SIG-M5 treated with dmso at 0.1 percent for 504 hours (cell line): Measurements from ENCODE around the gene SMDT1.
"Not testable (repeated sequence)": the region's sequence is repeated elsewhere in the genome, so short reads cannot be mapped to it uniquely, and the experiment has no call there.

ENCODE experiments used
- DNase-seq: peaks from one replicate; lab custom pipeline; 2025; ENCODE audit not compliant: unreplicated experiment; lab: John Stamatoyannopoulos, UW

The SMDT1 gene

GRCh38 chr22:42070517-42071422 lies 8.7 kb upstream of the SMDT1 start, which contains the start of gene NAGA:
Gene NAGA, minus strand, starts transcription at chr22:42070812. Its CDS starts 515 bp downstream, at chr22:42070297.
- peak; percentile 93 for DNase-seq

- not testable (repeated sequence) for DNase-seq
These were observed 8.0 kb upstream of the SMDT1 start for GRCh38 chr22:42071508-42071907.

DNA sequence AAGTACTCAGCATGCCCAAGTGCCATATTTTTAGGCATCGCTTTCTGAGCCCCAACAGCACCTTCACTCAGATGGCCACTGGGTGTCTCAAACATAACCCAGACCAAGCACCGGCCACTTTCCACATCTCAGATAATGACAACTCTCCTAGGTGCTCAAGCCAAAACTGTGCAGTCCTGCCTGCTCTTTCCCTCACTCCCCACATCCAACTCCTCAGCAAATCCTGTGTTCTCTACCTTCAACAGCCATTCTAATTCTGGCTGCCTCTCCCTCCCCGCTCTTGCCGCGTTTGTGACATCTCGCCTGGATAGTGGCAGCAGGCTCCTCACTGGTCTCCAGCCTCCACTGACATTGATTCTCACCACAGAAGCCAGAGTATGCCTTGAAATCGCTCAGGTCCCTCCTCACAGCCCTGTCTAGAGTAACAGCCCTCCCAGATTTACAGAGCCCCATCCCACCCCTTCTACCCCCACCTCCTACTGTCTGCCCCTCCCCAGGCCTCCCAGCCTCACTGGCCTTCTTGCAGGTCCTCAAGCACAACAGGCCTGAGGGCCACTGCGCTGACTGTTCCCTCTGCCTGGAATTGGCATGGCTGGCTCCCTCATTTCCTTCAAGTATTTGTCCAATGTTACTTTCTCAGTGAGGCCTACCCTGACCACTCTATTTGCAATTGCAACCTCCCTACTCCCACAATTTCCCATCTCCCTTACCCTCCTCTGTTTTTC lies 6.7 kb upstream of the SMDT1 start:
- DNase-seq: no peak

- no peak for DNase-seq
These were observed 5.9 kb upstream of the SMDT1 start for GRCh38 chr22:42073621-42074041.

- no peak for DNase-seq
These were observed 5.2 kb upstream of the SMDT1 start, which contains the start of gene PHETA2 for GRCh38 chr22:42074132-42074811. Gene PHETA2, plus strand, starts transcription at chr22:42074248. Its CDS starts 3,046 bp downstream, at chr22:42077294.

- DNase-seq: no peak
These were observed 4.4 kb upstream of the SMDT1 start for GRCh38 chr22:42074846-42075676.

GRCh38 chr22:42076764-42077485 lies 2.6 kb upstream of the SMDT1 start:
- DNase-seq: no peak

DNA sequence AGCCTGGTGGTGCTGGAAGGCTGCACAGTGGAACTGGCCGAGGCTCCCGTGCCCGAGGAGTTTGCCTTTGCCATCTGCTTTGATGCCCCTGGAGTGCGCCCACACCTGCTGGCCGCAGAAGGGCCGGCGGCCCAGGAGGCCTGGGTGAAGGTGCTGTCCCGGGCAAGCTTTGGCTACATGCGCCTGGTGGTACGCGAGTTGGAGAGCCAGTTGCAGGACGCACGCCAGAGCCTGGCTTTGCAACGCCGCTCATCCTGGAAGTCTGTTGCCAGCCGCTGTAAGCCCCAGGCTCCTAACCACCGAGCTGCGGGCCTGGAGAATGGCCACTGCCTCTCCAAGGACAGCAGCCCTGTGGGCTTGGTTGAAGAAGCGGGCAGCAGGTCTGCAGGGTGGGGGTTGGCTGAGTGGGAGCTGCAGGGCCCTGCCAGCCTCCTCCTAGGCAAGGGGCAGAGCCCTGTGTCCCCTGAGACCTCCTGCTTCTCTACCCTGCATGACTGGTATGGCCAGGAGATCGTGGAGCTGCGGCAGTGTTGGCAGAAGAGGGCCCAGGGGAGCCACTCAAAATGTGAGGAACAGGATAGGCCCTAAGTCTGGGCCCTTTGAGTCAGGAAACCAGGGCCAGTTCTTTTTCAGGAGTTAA lies 1.9 kb upstream of the SMDT1 start:
- no peak for DNase-seq

GRCh38 chr22:42078469-42079318 lies 806 bp upstream of the SMDT1 start:
- no peak for DNase-seq

GRCh38 chr22:42080287-42080686 lies 787 bp downstream of the SMDT1 start:
- DNase-seq: no peak

- DNase-seq: no peak
These were observed 3.6 kb downstream of the SMDT1 start for GRCh38 chr22:42083119-42083518.

GRCh38 chr22:42084874-42085273 lies 5.4 kb downstream of the SMDT1 start:
- DNase-seq: no peak

- DNase-seq: no peak
These were observed 6.6 kb downstream of the SMDT1 start for GRCh38 chr22:42086051-42086450.

DNA sequence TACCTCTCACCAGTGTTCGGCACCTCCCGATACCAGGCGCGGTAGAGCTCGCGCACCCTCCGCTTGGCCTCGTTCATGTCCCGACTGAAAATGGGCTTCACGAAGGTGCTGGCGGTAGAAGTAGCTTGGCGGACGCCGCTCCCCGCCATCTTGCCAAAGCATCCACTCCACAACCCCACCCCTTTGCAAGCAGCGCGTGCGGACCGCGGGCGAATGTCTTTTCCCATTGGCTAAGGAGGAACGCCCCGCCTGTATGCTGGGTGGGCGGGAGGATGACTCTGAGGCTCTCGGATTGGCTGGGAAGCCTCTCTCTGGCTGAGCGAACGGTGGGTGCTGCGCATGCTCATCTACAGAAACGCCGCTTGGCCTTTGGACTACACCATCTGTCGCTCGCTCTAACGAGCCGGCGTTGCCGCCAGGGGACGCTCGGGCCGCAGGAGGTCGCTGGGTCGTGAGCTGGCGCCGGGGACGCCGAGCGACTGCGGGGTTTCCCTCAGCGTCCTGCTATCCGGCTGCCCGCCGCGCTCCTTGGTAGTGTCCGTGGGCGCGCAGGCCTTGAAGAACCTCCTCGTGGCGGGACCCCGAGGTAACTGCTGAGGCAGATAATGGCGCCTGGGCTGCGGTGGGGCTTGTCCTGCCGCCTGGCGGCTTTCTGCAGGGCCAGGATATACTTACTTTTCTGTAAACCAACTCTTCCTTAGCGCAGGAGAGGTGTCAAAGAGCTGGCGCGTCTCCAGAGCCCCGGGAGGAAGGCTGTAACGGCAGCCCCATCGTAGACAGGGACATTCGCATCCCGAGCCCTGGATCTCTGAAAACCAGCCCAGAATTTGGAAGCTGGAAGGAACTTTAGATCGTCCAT lies 11.3 kb downstream of the SMDT1 start, which contains the start of gene NDUFA6:
NDUFA6 (minus strand) TSS at position 177 of the 859 bp plus-strand sequence; CDS start at position 149, 28 bp downstream.
- DNase-seq: peak; percentile 97

GRCh38 chr22:42091455-42091782 lies 11.9 kb downstream of the SMDT1 start:
- DNase-seq: no peak

DNA sequence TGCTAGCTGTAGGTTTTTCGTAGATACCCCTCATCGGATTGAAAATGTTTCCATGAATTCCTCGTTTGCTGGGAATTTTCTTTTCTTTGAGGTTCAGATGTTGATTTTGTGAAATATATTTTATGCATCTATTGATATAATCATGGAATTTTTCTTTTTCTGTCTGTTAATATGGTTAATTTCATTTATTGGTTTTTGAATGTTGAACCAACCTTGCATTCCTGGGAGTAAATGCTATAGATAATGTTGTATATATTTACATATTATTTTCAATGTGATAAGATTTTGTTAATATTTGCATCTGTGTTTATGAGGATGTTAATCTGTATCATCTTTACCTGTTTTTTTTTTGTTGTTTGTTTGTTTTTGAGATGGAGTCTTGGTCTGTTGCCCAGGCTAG lies 21.7 kb downstream of the SMDT1 start:
- DNase-seq: no peak

DNA sequence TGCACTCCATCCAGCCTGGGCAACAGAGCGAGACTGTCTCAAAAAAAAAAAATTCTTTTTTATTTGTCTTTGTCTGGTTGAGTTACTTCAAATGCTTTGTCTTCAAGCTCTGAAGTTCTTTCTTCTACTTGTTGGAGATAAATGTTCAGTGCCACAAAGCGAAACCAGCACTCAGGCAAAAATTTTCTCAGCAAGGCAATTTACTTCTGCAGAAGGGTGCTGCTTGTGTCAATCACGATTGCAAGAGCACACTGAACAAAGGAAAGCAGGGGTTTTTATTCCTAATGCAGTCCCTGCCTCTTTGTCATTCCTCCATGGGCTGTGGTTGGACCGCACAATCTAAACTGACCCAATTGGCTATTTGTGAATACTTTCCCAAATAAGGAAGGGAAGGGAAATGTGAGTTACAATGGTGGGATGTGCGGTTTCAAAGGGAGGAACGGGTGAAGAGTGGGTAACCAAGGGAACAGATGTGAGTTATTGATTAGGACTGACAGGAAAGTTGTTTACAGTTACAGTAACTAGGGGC lies 24.9 kb downstream of the SMDT1 start:
- not testable (repeated sequence) for DNase-seq
